Measurements from ENCODE around the gene ZDHHC24. TPM values are rescaled to one million over a fixed set of nuclear protein-coding genes. Genes with fewer than 3 reads are reported as not detected.

The ZDHHC24 gene
- total RNA-seq, 6 experiments from 2014 or later = 3.6 to 15.5 (median 5.8) TPM

DNA sequence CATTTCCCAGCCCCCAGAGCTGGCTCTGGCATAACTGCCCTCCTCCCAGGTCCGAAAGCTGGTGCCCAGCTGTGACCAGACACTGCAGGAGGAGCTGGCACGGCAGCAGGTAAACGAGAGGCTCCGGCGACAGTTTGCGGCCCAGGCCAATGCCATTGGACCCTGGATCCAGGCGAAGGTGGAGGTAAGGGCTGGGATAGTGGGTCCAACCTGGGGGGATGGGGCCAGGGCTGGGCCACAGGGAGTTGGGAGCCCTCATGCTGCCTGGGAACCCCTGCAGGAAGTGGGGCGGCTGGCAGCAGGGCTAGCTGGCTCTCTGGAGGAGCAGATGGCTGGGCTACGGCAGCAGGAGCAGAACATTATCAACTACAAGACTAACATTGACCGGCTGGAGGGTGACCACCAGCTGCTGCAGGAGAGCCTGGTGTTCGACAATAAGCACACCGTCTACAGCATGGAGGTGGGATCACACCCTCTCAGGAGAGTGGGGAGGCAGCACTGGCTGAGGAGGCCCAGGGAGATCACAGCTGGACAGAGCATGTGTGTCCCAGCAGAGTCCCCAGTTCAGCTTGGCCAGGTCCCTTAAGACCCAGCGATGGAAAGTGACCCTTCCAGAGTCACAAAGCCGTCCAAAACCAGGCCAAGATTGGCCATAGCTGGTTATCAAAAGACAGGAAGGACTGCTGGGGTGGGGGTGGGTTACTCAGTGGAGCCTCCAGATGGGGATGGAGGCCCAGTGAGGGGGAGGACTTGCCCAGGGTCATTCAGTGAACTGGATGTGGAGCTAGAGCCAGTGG, 15.5 kb upstream of the ZDHHC24 start:
- Histone ChIP-seq H3K27ac (no peak overlapping the region), H3K4me1 (peaks cover 0 to 4% (median 0%) of the 10 kb centered on the region in 4 donors), H3K9me3 (no peaks in the 10 kb centered on the region), H3K27me3 (no peaks in the 10 kb centered on the region), H3K4me3 (no peak overlapping the region), H3K36me3 (no peaks in the 10 kb centered on the region)
- no peak for DNase-seq
- TF ChIP-seq POLR2A (IDR thresholded peaks at IDR 0.05) = no peak
- TF ChIP-seq, protein P1, sequence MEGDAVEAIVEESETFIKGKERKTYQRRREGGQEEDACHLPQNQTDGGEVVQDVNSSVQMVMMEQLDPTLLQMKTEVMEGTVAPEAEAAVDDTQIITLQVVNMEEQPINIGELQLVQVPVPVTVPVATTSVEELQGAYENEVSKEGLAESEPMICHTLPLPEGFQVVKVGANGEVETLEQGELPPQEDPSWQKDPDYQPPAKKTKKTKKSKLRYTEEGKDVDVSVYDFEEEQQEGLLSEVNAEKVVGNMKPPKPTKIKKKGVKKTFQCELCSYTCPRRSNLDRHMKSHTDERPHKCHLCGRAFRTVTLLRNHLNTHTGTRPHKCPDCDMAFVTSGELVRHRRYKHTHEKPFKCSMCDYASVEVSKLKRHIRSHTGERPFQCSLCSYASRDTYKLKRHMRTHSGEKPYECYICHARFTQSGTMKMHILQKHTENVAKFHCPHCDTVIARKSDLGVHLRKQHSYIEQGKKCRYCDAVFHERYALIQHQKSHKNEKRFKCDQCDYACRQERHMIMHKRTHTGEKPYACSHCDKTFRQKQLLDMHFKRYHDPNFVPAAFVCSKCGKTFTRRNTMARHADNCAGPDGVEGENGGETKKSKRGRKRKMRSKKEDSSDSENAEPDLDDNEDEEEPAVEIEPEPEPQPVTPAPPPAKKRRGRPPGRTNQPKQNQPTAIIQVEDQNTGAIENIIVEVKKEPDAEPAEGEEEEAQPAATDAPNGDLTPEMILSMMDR (IDR thresholded peaks at IDR 0.05) = no peak
- intact Hi-C loops (cut with DNase I) = no loop called here
- no CpG with 5 or more reads among the region's 14 CpGs for WGBS (ENCODE audit: insufficient coverage, low coverage, low lambda C conversion rate, missing lambda C conversion rate)
- ATAC-seq = no peak

DNA sequence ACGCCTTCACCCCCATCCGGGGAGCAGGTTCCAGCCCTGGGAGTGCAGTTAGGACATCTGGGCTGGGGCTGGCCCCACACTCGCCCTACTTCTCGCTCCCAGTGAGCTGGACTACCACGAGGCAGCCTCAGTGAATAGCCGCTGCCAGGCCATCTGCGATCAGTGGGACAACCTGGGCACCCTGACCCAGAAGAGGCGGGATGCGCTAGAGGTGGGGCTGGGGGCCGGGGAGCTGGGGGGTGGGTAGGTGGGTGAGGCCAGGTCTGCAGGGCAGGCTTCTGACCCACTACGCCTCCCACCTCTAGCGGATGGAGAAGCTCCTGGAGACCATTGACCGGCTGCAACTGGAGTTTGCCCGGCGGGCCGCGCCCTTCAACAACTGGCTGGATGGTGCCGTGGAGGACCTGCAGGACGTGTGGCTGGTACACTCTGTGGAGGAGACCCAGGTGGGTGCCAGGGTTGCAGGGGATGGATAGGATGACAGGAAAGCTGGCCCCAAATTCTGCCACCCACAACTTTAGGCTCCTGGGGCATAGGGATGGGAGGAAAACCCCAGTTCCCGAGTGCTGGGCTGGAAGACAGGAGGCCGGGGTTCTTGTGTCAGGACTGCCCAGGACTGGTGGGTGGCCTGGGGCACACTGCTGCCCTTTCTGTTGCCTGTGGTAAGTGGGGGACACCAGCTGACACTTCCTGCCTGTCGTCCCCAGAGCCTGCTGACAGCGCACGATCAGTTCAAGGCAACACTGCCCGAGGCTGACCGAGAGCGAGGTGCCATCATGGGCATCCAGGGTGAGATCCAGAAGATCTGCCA, 14.2 kb upstream of the ZDHHC24 start:
- ATAC-seq (no peak), DNase-seq (no peak)
- no peaks in the 10 kb centered on the region for H3K9me3 ChIP-seq
- no peak overlapping the region for H3K4me3 ChIP-seq
- peaks cover 0 to 4% (median 0%) of the 10 kb centered on the region in 4 donors for H3K4me1 ChIP-seq
- intact Hi-C loops (cut with DNase I) = no loop called here
- no peaks in the 10 kb centered on the region for H3K36me3 ChIP-seq
- H3K27me3 ChIP-seq = no peaks in the 10 kb centered on the region
- no peak for TF ChIP-seq POLR2A (IDR thresholded peaks at IDR 0.05)
- TF ChIP-seq, protein P1 (IDR thresholded peaks at IDR 0.05) = no peak
- no peak overlapping the region for H3K27ac ChIP-seq
- WGBS (ENCODE audit: insufficient coverage, low coverage, low lambda C conversion rate, missing lambda C conversion rate) = 68% methylated on average over 9 of the region's 27 CpGs

DNA sequence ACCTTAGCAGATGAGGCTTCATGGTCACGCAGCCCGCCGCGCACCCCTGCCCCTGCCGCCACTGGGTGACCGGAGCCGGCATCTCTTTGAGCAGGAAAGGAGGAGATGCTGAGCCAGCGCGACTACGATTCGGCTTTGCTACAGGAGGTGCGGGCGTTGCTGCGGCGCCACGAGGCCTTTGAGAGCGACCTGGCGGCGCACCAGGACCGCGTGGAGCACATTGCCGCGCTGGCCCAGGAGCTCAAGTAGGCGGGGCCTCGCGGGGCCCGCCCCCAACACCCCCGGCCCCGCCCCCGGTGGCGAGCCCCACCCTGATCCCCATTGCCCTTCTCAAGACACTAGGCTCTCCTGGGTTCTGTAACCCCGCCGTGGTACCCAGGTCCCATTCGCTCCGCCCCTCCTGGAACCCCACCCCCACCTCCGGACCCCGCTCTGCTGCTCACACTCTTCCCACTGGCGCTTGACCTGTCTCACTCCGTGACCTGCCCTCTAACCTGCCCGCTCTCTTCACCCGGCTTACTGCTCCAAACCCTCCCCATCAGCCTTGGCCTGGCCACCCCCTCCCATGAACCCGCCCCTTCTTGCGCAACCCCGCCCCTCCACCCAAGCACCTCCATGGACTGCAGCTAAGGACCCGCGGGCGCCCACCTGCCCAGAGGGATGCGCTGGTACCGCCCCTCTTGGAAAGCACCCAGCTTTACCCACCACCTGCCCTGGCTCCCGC, 13.5 kb upstream of the ZDHHC24 start:
- H3K4me1 ChIP-seq = peaks cover 0 to 4% (median 0%) of the 10 kb centered on the region in 4 donors
- no peak overlapping the region for H3K4me3 ChIP-seq
- no peaks in the 10 kb centered on the region for H3K9me3 ChIP-seq
- ATAC-seq (peak in 3 of 4 donors; percentile 39 to 43 (median 43)), DNase-seq (no peak)
- 16% methylated on average over 10 of the region's 50 CpGs for WGBS (ENCODE audit: insufficient coverage, low coverage, low lambda C conversion rate, missing lambda C conversion rate)
- TF ChIP-seq, protein P1 (IDR thresholded peaks at IDR 0.05) = no peak
- no peak for TF ChIP-seq POLR2A (IDR thresholded peaks at IDR 0.05)
- no peak overlapping the region for H3K27ac ChIP-seq
- intact Hi-C loops (cut with DNase I) = no loop called here
- no peaks in the 10 kb centered on the region for H3K27me3 ChIP-seq
- H3K36me3 ChIP-seq = no peaks in the 10 kb centered on the region

- WGBS (ENCODE audit: insufficient coverage, low coverage, low lambda C conversion rate, missing lambda C conversion rate) = no CpG with 5 or more reads among the region's 24 CpGs
- H3K36me3 ChIP-seq = no peaks in the 10 kb centered on the region
- no peak overlapping the region for H3K4me3 ChIP-seq
- H3K27me3 ChIP-seq = no peaks in the 10 kb centered on the region
- no peaks in the 10 kb centered on the region for H3K9me3 ChIP-seq
- ATAC-seq (no peak), DNase-seq (no peak)
- TF ChIP-seq POLR2A (IDR thresholded peaks at IDR 0.05) = no peak
- TF ChIP-seq, protein P1 (IDR thresholded peaks at IDR 0.05) = no peak
- peaks cover 0 to 4% (median 0%) of the 10 kb centered on the region in 4 donors for H3K4me1 ChIP-seq
- intact Hi-C loops (cut with DNase I) = no loop called here
- no peak overlapping the region for H3K27ac ChIP-seq
Measured at GRCh38 chr11:66557733-66558326, 12.0 kb upstream of the ZDHHC24 start.

All from right lobe of liver (tissue), 6 donors.